K562 (cell line): ENCODE results near the gene TXNRD1. TPM values are rescaled to one million over a fixed set of nuclear protein-coding genes. Genes with fewer than 3 reads are reported as not detected.
A peak's percentile ranks its signal among the peaks of the same experiment; 100 is the strongest.

Experiments used
- ADNP ChIP-seq: fragments of 200-800 bp; sonication (Bioruptor generic); IDR thresholded peaks from 2 replicates; pipeline ENCODE4 v1.6.1; 2016; ENCODE audit warnings: missing genetic modification characterization, missing compliant biosample characterization
- ASH1L ChIP-seq: fragments of 450-650 bp; IDR thresholded peaks from 2 replicates; pipeline ENCODE4 v1.6.1; 2018; ENCODE audit warnings: borderline replicate concordance, mild to moderate bottlenecking, low read depth; ENCODE audit not compliant: partially characterized antibody
- ATF7 ChIP-seq: fragments of 450-650 bp; IDR thresholded peaks from 2 replicates; pipeline ENCODE4 v1.7.1; 2014; ENCODE audit warnings: mild to moderate bottlenecking, moderate library complexity
- BCL6 ChIP-seq: fragments of 250-450 bp; sonication (Bioruptor Pico); IDR thresholded peaks from 2 replicates; pipeline ENCODE4 v1.4.0; 2020
- BRF1 ChIP-seq: IDR thresholded peaks from 3 replicates; pipeline ENCODE4 v1.6.1; 2011; ENCODE audit warnings: borderline replicate concordance, mild to moderate bottlenecking; ENCODE audit not compliant: insufficient read length; ENCODE audit errors: extremely low read depth
- CREB1 ChIP-seq, 2 experiments: sonication (generic) in 1 of 2; formaldehyde crosslinking in 1 of 2; IDR thresholded peaks; 2 replicates each; pipeline versions ENCODE4 v1.6.1 to v1.8.0; 2012 to 2022; ENCODE audit warnings: inconsistent platforms in 1 of 2, mild to moderate bottlenecking in 1 of 2, missing genetic modification reagents in 1 of 2, moderate library complexity in 1 of 2
- EP300 ChIP-seq: IDR thresholded peaks from 2 replicates; pipeline ENCODE4 v1.6.1; 2012; ENCODE audit warnings: low read length, improper control_type of control experiment
- EP400 ChIP-seq: fragments of 450-650 bp; IDR thresholded peaks from 2 replicates; pipeline ENCODE4 v1.6.1; 2017; ENCODE audit warnings: antibody characterized with exemption, mild to moderate bottlenecking, moderate library complexity
- EWSR1 ChIP-seq: fragments of 450-650 bp; IDR thresholded peaks from 2 replicates; pipeline ENCODE4 v1.6.1; 2018; ENCODE audit warnings: borderline replicate concordance, mild to moderate bottlenecking, low read depth, moderate library complexity; ENCODE audit not compliant: partially characterized antibody
- HIVEP1 ChIP-seq: fragments of 250-450 bp; sonication (Bioruptor Pico); IDR thresholded peaks from 2 replicates; pipeline ENCODE4 v1.4.0; 2020; ENCODE audit warnings: mild to moderate bottlenecking
- ILF3 ChIP-seq: fragments of 450-650 bp; IDR thresholded peaks from 2 replicates; pipeline ENCODE4 v1.6.1; 2018; ENCODE audit warnings: antibody characterized with exemption, mild to moderate bottlenecking, moderate library complexity, borderline replicate concordance
- KAT7 ChIP-seq: sonication (generic); formaldehyde crosslinking; IDR thresholded peaks from 2 replicates; pipeline ENCODE4 v1.8.0; 2022; ENCODE audit warnings: missing genetic modification reagents, mild to moderate bottlenecking, borderline replicate concordance
- KLF16 ChIP-seq: IDR thresholded peaks from 2 replicates; pipeline ENCODE4 v1.6.1; 2016; ENCODE audit warnings: antibody characterized with exemption
- MBD2 ChIP-seq: sonication (generic); IDR thresholded peaks from 2 replicates; pipeline ENCODE4 v1.6.1; 2016; ENCODE audit warnings: low read depth, borderline replicate concordance
- MIER1 ChIP-seq: fragments of 450-650 bp; IDR thresholded peaks from 2 replicates; pipeline ENCODE4 v1.6.1; 2016; ENCODE audit warnings: antibody characterized with exemption, mild to moderate bottlenecking, low read depth
- NUFIP1 ChIP-seq: fragments of 450-650 bp; IDR thresholded peaks from 2 replicates; pipeline ENCODE4 v1.6.1; 2018; ENCODE audit not compliant: partially characterized antibody
- RB1 ChIP-seq: fragments of 450-650 bp; IDR thresholded peaks from 2 replicates; pipeline ENCODE4 v1.6.1; 2017; ENCODE audit warnings: low read depth, mild to moderate bottlenecking
- SUPT5H ChIP-seq: fragments of 450-650 bp; IDR thresholded peaks from 2 replicates; pipeline ENCODE4 v1.6.1; 2016
- TAF1 ChIP-seq: IDR thresholded peaks from 2 replicates; pipeline ENCODE4 v1.6.1; 2011; ENCODE audit warnings: mild to moderate bottlenecking, low read length, moderate library complexity; ENCODE audit not compliant: insufficient read depth, control insufficient read depth, severe bottlenecking; ENCODE audit errors: extremely low read depth
- ZFPM2 ChIP-seq: fragments of 250-450 bp; sonication (Bioruptor Pico); IDR thresholded peaks from 2 replicates; pipeline ENCODE4 v1.5.1; 2022; ENCODE audit warnings: mild to moderate bottlenecking
- ZNF134 ChIP-seq: fragments of 250-450 bp; sonication (Bioruptor Pico); conservative IDR thresholded peaks from 2 replicates; pipeline ENCODE4 v1.4.0; 2020
- ZNF324 ChIP-seq: fragments of 250-450 bp; sonication (Bioruptor Pico); IDR thresholded peaks from 2 replicates; pipeline ENCODE4 v1.4.0; 2020; ENCODE audit warnings: mild to moderate bottlenecking
- ZNF354B ChIP-seq: fragments of 250-450 bp; sonication (Bioruptor Pico); IDR thresholded peaks from 2 replicates; pipeline ENCODE4 v1.4.0; 2020
- ZNF431 ChIP-seq: sonication (generic); formaldehyde crosslinking; IDR thresholded peaks from 2 replicates; pipeline ENCODE4 v1.8.0; 2022; ENCODE audit warnings: mild to moderate bottlenecking, missing genetic modification reagents
- ZNF586 ChIP-seq: fragments of 450-650 bp; formaldehyde crosslinking; conservative IDR thresholded peaks from 2 replicates; pipeline ENCODE4 v1.4.0; 2020; ENCODE audit warnings: mild to moderate bottlenecking, moderate library complexity
- ZNF77 ChIP-seq: fragments of 250-450 bp; sonication (Bioruptor Pico); IDR thresholded peaks from 2 replicates; pipeline ENCODE4 v1.5.0; 2020
- polyA plus RNA-seq, 8 experiments: library from polyadenylated mRNA; depleted of rRNA in 4 of 8; stranded (reverse) in 5 of 8; unstranded in 3 of 8; fragments of >200 nt; fragmentation: Nextera tagmentation in 2 of 8; fragmentation: Illumina TruSeq in 1 of 8; extraction: Ambion mirVana in 2 of 8; extraction: Trizol in 1 of 8; gene quantifications; 2 replicates each; pipeline versions ENCODE4 v1.2.1 to v1.2.3, GENCODE V29; 2011 to 2014; ENCODE audit warnings: inconsistent platforms in 1 of 8, missing spikeins in 1 of 8
- total RNA-seq, 7 experiments: library from RNA; depleted of rRNA in 6 of 7; stranded (reverse); fragments of >200 nt in 6 of 7; fragmentation: Illumina TruSeq in 2 of 7; extraction: Trizol in 2 of 7; gene quantifications; 2 replicates each; pipeline versions ENCODE4 v1.2.1 to v1.2.3, GENCODE V29; 2011 to 2021; ENCODE audit warnings: low replicate concordance in 1 of 7
- TF ChIP-seq, protein P1 (sequence below): fragments of 200-800 bp; sonication (Bioruptor generic); IDR thresholded peaks from 2 replicates; pipeline ENCODE4 v1.6.1; 2017; ENCODE audit warnings: missing genetic modification characterization, missing compliant biosample characterization
- TF ChIP-seq, protein P2 (sequence below): fragments of 250-450 bp; sonication (Bioruptor Pico); IDR thresholded peaks from 2 replicates; pipeline ENCODE4 v1.8.0; 2022; ENCODE audit warnings: inconsistent platforms, mild to moderate bottlenecking, moderate library complexity, borderline replicate concordance
- TF ChIP-seq, protein P3 (sequence below): sonication (generic); formaldehyde crosslinking; IDR thresholded peaks from 2 replicates; pipeline ENCODE4 v1.8.0; 2022; ENCODE audit warnings: mild to moderate bottlenecking, missing genetic modification reagents

Gene TXNRD1
- total and polyA plus RNA-seq, 9 of the 15 experiments (the other 6 are each of a cell fraction or from before 2014, with no cell fraction given) = 107 to 189 (median 146) TPM

DNA sequence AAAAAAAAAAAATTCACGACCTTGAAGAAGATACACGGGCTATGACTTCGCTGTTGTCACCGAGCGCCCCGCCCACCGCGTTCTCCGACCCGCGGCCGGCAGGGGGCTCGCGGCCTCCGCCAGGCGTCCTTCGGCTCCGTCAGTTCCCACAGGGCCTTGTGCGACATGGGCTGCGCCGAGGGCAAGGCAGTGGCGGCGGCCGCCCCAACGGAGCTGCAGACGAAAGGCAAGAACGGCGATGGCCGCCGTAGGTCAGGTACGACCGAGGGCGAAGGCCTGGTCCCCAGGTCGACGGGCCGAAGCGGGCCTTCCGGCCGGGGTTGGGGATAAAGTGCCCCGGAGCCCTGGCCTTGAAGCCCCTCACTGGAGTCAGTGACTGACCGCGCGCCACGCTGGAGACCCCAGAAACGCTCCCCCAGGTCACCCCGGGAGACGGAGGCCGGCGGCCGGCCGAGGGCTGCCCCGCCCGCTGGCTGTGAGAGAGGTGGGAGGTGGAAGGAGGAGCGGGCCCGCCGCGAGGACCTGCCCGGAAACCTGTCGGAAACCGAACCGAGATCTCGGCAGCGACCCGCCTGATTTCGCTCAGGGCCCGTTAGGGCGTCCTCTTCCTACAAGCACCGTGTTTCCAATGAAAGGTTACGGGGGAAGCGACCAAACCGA is at the start of gene TXNRD1 (continued):
- TF ChIP-seq ADNP (tag) (no peak), ZNF586 (no peak), KLF16 (0 out of 2 replicates have a peak, but pooled peaks have one; percentile 19), HIVEP1 (no peak), BCL6 (no peak), RB1 (peak; percentile 87; the same call in 1 of the 2 replicates), ZNF77 (no peak), ZFPM2 (CRISPR knock-in tag) (no peak), BRF1 (no peak), ZNF134 (CRISPR knock-in tag) (no peak), ILF3 (no peak), MBD2 (no peak), NUFIP1 (no peak), MIER1 (no peak), KAT7 (no peak), ZNF354B (no peak), EP400 (peak; percentile 25; the same call in 1 of the 2 replicates), ZNF324 (CRISPR knock-in tag) (no peak), CREB1 (IDR thresholded peaks at IDR 0.05) (peak; percentile 44; the same call in 1 of the 2 replicates), CREB1 (CRISPR knock-in tag; IDR thresholded peaks at IDR 0.05) (peak; percentile 56; the same call in 1 of the 2 replicates), ASH1L (no peak), EP300 (no peak), TAF1 (peak; percentile 38), EWSR1 (no peak), SUPT5H (0 out of 2 replicates have a peak, but pooled peaks have one; percentile 31), ATF7 (peak; percentile 60), ZNF431 (CRISPR knock-in tag) (no peak)
- TF ChIP-seq, protein P1, sequence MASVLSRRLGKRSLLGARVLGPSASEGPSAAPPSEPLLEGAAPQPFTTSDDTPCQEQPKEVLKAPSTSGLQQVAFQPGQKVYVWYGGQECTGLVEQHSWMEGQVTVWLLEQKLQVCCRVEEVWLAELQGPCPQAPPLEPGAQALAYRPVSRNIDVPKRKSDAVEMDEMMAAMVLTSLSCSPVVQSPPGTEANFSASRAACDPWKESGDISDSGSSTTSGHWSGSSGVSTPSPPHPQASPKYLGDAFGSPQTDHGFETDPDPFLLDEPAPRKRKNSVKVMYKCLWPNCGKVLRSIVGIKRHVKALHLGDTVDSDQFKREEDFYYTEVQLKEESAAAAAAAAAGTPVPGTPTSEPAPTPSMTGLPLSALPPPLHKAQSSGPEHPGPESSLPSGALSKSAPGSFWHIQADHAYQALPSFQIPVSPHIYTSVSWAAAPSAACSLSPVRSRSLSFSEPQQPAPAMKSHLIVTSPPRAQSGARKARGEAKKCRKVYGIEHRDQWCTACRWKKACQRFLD (CRISPR knock-in tag) = no peak; the same call in none of the 2 replicates
- TF ChIP-seq, protein P2, sequence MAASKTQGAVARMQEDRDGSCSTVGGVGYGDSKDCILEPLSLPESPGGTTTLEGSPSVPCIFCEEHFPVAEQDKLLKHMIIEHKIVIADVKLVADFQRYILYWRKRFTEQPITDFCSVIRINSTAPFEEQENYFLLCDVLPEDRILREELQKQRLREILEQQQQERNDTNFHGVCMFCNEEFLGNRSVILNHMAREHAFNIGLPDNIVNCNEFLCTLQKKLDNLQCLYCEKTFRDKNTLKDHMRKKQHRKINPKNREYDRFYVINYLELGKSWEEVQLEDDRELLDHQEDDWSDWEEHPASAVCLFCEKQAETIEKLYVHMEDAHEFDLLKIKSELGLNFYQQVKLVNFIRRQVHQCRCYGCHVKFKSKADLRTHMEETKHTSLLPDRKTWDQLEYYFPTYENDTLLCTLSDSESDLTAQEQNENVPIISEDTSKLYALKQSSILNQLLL = no peak
- TF ChIP-seq, protein P3, sequence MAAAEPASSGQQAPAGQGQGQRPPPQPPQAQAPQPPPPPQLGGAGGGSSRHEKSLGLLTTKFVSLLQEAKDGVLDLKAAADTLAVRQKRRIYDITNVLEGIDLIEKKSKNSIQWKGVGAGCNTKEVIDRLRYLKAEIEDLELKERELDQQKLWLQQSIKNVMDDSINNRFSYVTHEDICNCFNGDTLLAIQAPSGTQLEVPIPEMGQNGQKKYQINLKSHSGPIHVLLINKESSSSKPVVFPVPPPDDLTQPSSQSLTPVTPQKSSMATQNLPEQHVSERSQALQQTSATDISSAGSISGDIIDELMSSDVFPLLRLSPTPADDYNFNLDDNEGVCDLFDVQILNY (CRISPR knock-in tag) = no peak
